ENCODE results near the gene FZD10. TPM values are rescaled to one million over a fixed set of nuclear protein-coding genes. Genes with fewer than 3 reads are reported as not detected.
A peak's percentile ranks its signal among the peaks of the same experiment; 100 is the strongest.

The FZD10 gene
- total RNA-seq, 6 donors from 2014 or later = 0.46 to 2.6 (median 1.1) TPM; not detected in 1

- ATAC-seq (ENCODE audit: low FRiP score in 2 of 2) (no peak), DNase-seq (no peak)
- Histone ChIP-seq H3K4me1 (no peaks in the 10 kb centered on the region), H3K9me3 (no peaks in the 10 kb centered on the region), H3K27ac (no peak overlapping the region), H3K36me3 (no peaks in the 10 kb centered on the region), H3K27me3 (no peaks in the 10 kb centered on the region), H3K4me3 (no peak overlapping the region)
- no peak for TF ChIP-seq POLR2A (IDR thresholded peaks at IDR 0.05)
- no peak for TF ChIP-seq EP300 (IDR thresholded peaks at IDR 0.05)
- no peak for TF ChIP-seq POLR2AphosphoS5 (IDR thresholded peaks at IDR 0.05)
- TF ChIP-seq CTCF (IDR thresholded peaks at IDR 0.05) = no peak
- 58 to 62% methylated on average over 11 of the region's 11 CpGs for WGBS, 2 donors
These were observed 40.9 kb upstream of the FZD10 start for GRCh38 chr12:130121226-130122000.

GRCh38 chr12:130122356-130122755 lies 39.9 kb upstream of the FZD10 start:
- H3K9me3 ChIP-seq = no peaks in the 10 kb centered on the region
- WGBS, 2 donors = 41 to 46% methylated on average over 4 of the region's 4 CpGs
- H3K36me3 ChIP-seq = no peaks in the 10 kb centered on the region
- H3K27me3 ChIP-seq = no peaks in the 10 kb centered on the region
- ATAC-seq (ENCODE audit: low FRiP score in 2 of 2) = no peak
- no peak for DNase-seq
- no peak overlapping the region for H3K27ac ChIP-seq
- no peak overlapping the region for H3K4me3 ChIP-seq
- no peaks in the 10 kb centered on the region for H3K4me1 ChIP-seq
- TF ChIP-seq POLR2AphosphoS5 (IDR thresholded peaks at IDR 0.05) = no peak

GRCh38 chr12:130124106-130124505 lies 38.2 kb upstream of the FZD10 start:
- 67 to 97% methylated on average over 1 to 4 of the region's 4 CpGs for WGBS, 2 donors

GRCh38 chr12:130124605-130125244 lies 37.5 kb upstream of the FZD10 start:
- Histone ChIP-seq H3K27ac (no peak overlapping the region), H3K9me3 (peaks cover 0 to 8% (median 0%) of the 10 kb centered on the region in 4 donors), H3K4me3 (no peak overlapping the region), H3K27me3 (no peaks in the 10 kb centered on the region), H3K36me3 (no peaks in the 10 kb centered on the region), H3K4me1 (no peaks in the 10 kb centered on the region)
- 85 to 91% methylated on average over 14 to 15 of the region's 15 CpGs for WGBS, 2 donors
- no peak for ATAC-seq (ENCODE audit: low FRiP score in 2 of 2)
- TF ChIP-seq EP300 (IDR thresholded peaks at IDR 0.05) (no peak), CTCF (IDR thresholded peaks at IDR 0.05) (no peak), POLR2AphosphoS5 (IDR thresholded peaks at IDR 0.05) (no peak), POLR2A (IDR thresholded peaks at IDR 0.05) (no peak)
- DNase-seq = no peak

More at GRCh38 chr12:130124106-130124505, 38.2 kb upstream of the FZD10 start:
- Histone ChIP-seq H3K27me3 (no peaks in the 10 kb centered on the region), H3K4me3 (no peak overlapping the region), H3K4me1 (no peaks in the 10 kb centered on the region), H3K27ac (no peak overlapping the region), H3K36me3 (no peaks in the 10 kb centered on the region), H3K9me3 (peaks cover 0 to 4% (median 0%) of the 10 kb centered on the region in 4 donors)
- ATAC-seq (ENCODE audit: low FRiP score in 2 of 2) (no peak), DNase-seq (no peak)
- TF ChIP-seq POLR2A (IDR thresholded peaks at IDR 0.05) (no peak), EP300 (IDR thresholded peaks at IDR 0.05) (no peak), CTCF (IDR thresholded peaks at IDR 0.05) (no peak), POLR2AphosphoS5 (IDR thresholded peaks at IDR 0.05) (no peak)

GRCh38 chr12:130126023-130126432 lies 36.2 kb upstream of the FZD10 start:
- ATAC-seq (ENCODE audit: low FRiP score in 2 of 2) (peak in 1 of 2 donors; percentile 67), DNase-seq (no peak)
- no peaks in the 10 kb centered on the region for H3K4me1 ChIP-seq
- H3K36me3 ChIP-seq = no peaks in the 10 kb centered on the region
- H3K4me3 ChIP-seq = no peak overlapping the region
- peaks cover 0 to 8% (median 0%) of the 10 kb centered on the region in 4 donors for H3K9me3 ChIP-seq
- H3K27me3 ChIP-seq = no peaks in the 10 kb centered on the region
- H3K27ac ChIP-seq = no peak overlapping the region
- 62 to 91% methylated on average over 4 to 12 of the region's 13 CpGs for WGBS, 2 donors
- TF ChIP-seq EP300 (IDR thresholded peaks at IDR 0.05) = no peak
- TF ChIP-seq POLR2A (IDR thresholded peaks at IDR 0.05) = no peak
- no peak for TF ChIP-seq POLR2AphosphoS5 (IDR thresholded peaks at IDR 0.05)
- no peak for TF ChIP-seq CTCF (IDR thresholded peaks at IDR 0.05)

Data from upper lobe of left lung (tissue), 6 donors.